ENCODE results near the gene TLK2. TPM values are rescaled to one million over a fixed set of nuclear protein-coding genes. Genes with fewer than 3 reads are reported as not detected.

TLK2 gene
- total and polyA plus RNA-seq, 2 experiments from 2014 or later: 19.6 to 56.1 TPM

DNA sequence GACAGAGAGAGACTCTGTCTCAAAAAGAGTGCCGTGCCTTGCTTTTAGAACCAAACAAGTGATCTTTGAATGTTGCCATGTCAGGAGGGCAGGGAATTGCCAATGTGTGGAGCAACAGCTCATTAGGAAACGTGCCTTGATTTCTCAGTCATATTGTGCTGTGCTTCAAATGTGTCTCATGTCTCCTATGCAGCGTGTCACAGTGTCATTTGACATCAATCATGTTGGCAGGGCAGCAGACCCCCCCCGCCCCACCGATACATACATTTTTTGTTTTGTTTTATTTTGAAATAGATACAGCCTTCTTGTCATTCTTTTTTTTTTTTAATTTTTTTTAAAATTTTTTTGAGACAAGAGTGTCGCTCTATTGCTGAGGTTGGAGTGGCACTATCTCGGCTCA, 170.9 kb downstream of the TLK2 start:
- Histone ChIP-seq H2AFZ (no peak overlapping the region), H3K27ac (ENCODE audit: low read depth) (no peak overlapping the region), H3K27me3 (ENCODE audit: insufficient read depth) (peaks cover 8% of the 10 kb centered on the region; the same call in 1 of the 2 replicates), H3K4me1 (ENCODE audit: insufficient read depth) (peaks cover 20% of the 10 kb centered on the region), H3K4me2 (no peak overlapping the region), H3K9me2 (ENCODE audit: insufficient read depth) (no peaks in the 10 kb centered on the region), H3K4me3 (no peak overlapping the region), H3K36me3 (ENCODE audit: insufficient read depth) (no peaks in the 10 kb centered on the region), H4K20me1 (replicated peaks; ENCODE audit: insufficient read depth) (no peaks in the 10 kb centered on the region; the same call in 1 of the 2 replicates), H3F3A (replicated peaks; ENCODE audit: low read depth) (0 out of 2 replicates have a peak, but pooled peaks cover 8% of the 10 kb centered on the region), H3K79me2 (replicated peaks; ENCODE audit: insufficient read depth) (no peaks in the 10 kb centered on the region; the same call in 1 of the 2 replicates)
- no peak overlapping the region for H3K4me3 Mint-ChIP-seq
- ATAC-seq: no peak
- DNase-seq (ENCODE audit: low spot score): no peak
- H3K27ac Mint-ChIP-seq: no peak overlapping the region
- peaks cover 2% of the 10 kb centered on the region; the same call in 1 of the 3 replicates for H3K36me3 Mint-ChIP-seq (ENCODE audit: low read depth)
- no peak for TF ChIP-seq NANOG (IDR thresholded peaks at IDR 0.05; ENCODE audit: borderline replicate concordance)
- TF ChIP-seq CREB1 (CRISPR knock-in tag; IDR thresholded peaks at IDR 0.05; ENCODE audit: low read depth): no peak
- TF ChIP-seq, protein P1, sequence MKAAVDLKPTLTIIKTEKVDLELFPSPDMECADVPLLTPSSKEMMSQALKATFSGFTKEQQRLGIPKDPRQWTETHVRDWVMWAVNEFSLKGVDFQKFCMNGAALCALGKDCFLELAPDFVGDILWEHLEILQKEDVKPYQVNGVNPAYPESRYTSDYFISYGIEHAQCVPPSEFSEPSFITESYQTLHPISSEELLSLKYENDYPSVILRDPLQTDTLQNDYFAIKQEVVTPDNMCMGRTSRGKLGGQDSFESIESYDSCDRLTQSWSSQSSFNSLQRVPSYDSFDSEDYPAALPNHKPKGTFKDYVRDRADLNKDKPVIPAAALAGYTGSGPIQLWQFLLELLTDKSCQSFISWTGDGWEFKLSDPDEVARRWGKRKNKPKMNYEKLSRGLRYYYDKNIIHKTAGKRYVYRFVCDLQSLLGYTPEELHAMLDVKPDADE (IDR thresholded peaks at IDR 0.05): no peak
- no peak for TF ChIP-seq POLR2AphosphoS5 (IDR thresholded peaks at IDR 0.05; ENCODE audit: low read depth)
- TF ChIP-seq EZH2 (IDR thresholded peaks at IDR 0.05; ENCODE audit: low read depth, unreplicated experiment): no peak
- TF ChIP-seq, protein P2, sequence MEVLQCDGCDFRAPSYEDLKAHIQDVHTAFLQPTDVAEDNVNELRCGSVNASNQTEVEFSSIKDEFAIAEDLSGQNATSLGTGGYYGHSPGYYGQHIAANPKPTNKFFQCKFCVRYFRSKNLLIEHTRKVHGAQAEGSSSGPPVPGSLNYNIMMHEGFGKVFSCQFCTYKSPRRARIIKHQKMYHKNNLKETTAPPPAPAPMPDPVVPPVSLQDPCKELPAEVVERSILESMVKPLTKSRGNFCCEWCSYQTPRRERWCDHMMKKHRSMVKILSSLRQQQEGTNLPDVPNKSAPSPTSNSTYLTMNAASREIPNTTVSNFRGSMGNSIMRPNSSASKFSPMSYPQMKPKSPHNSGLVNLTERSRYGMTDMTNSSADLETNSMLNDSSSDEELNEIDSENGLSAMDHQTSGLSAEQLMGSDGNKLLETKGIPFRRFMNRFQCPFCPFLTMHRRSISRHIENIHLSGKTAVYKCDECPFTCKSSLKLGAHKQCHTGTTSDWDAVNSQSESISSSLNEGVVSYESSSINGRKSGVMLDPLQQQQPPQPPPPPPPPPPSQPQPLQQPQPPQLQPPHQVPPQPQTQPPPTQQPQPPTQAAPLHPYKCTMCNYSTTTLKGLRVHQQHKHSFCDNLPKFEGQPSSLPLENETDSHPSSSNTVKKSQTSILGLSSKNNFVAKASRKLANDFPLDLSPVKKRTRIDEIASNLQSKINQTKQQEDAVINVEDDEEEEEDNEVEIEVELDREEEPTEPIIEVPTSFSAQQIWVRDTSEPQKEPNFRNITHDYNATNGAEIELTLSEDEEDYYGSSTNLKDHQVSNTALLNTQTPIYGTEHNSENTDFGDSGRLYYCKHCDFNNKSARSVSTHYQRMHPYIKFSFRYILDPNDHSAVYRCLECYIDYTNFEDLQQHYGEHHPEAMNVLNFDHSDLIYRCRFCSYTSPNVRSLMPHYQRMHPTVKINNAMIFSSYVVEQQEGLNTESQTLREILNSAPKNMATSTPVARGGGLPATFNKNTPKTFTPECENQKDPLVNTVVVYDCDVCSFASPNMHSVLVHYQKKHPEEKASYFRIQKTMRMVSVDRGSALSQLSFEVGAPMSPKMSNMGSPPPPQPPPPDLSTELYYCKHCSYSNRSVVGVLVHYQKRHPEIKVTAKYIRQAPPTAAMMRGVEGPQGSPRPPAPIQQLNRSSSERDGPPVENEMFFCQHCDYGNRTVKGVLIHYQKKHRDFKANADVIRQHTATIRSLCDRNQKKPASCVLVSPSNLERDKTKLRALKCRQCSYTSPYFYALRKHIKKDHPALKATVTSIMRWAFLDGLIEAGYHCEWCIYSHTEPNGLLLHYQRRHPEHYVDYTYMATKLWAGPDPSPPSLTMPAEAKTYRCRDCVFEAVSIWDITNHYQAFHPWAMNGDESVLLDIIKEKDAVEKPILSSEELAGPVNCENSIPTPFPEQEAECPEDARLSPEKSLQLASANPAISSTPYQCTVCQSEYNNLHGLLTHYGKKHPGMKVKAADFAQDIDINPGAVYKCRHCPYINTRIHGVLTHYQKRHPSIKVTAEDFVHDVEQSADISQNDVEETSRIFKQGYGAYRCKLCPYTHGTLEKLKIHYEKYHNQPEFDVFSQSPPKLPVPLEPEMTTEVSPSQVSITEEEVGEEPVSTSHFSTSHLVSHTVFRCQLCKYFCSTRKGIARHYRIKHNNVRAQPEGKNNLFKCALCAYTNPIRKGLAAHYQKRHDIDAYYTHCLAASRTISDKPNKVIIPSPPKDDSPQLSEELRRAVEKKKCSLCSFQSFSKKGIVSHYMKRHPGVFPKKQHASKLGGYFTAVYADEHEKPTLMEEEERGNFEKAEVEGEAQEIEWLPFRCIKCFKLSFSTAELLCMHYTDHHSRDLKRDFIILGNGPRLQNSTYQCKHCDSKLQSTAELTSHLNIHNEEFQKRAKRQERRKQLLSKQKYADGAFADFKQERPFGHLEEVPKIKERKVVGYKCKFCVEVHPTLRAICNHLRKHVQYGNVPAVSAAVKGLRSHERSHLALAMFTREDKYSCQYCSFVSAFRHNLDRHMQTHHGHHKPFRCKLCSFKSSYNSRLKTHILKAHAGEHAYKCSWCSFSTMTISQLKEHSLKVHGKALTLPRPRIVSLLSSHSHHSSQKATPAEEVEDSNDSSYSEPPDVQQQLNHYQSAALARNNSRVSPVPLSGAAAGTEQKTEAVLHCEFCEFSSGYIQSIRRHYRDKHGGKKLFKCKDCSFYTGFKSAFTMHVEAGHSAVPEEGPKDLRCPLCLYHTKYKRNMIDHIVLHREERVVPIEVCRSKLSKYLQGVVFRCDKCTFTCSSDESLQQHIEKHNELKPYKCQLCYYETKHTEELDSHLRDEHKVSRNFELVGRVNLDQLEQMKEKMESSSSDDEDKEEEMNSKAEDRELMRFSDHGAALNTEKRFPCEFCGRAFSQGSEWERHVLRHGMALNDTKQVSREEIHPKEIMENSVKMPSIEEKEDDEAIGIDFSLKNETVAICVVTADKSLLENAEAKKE (CRISPR knock-in tag; IDR thresholded peaks at IDR 0.05): no peak
- no peak for TF ChIP-seq ZNF331 (CRISPR knock-in tag; IDR thresholded peaks at IDR 0.05; ENCODE audit: low read depth)
- TF ChIP-seq EZH2phosphoT487 (IDR thresholded peaks at IDR 0.05; ENCODE audit: unreplicated experiment): no peak
- TF ChIP-seq JUNB (IDR thresholded peaks at IDR 0.05; ENCODE audit: unreplicated experiment): no peak
- no peak for TF ChIP-seq CTCF (conservative IDR thresholded peaks at IDR 0.05; ENCODE audit: low read depth in 2 of 2)
- TF ChIP-seq ZNF114 (CRISPR knock-in tag; IDR thresholded peaks at IDR 0.05): no peak
- TF ChIP-seq, protein P3, sequence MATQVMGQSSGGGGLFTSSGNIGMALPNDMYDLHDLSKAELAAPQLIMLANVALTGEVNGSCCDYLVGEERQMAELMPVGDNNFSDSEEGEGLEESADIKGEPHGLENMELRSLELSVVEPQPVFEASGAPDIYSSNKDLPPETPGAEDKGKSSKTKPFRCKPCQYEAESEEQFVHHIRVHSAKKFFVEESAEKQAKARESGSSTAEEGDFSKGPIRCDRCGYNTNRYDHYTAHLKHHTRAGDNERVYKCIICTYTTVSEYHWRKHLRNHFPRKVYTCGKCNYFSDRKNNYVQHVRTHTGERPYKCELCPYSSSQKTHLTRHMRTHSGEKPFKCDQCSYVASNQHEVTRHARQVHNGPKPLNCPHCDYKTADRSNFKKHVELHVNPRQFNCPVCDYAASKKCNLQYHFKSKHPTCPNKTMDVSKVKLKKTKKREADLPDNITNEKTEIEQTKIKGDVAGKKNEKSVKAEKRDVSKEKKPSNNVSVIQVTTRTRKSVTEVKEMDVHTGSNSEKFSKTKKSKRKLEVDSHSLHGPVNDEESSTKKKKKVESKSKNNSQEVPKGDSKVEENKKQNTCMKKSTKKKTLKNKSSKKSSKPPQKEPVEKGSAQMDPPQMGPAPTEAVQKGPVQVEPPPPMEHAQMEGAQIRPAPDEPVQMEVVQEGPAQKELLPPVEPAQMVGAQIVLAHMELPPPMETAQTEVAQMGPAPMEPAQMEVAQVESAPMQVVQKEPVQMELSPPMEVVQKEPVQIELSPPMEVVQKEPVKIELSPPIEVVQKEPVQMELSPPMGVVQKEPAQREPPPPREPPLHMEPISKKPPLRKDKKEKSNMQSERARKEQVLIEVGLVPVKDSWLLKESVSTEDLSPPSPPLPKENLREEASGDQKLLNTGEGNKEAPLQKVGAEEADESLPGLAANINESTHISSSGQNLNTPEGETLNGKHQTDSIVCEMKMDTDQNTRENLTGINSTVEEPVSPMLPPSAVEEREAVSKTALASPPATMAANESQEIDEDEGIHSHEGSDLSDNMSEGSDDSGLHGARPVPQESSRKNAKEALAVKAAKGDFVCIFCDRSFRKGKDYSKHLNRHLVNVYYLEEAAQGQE (IDR thresholded peaks at IDR 0.05; ENCODE audit: unreplicated experiment): no peak
- TF ChIP-seq STAT1 (IDR thresholded peaks at IDR 0.05; ENCODE audit: unreplicated experiment): no peak
- peaks cover 19% of the 10 kb centered on the region for H3K27me3 Mint-ChIP-seq (ENCODE audit: insufficient read depth, low read depth, poor library complexity)
- H3K9me3 Mint-ChIP-seq: peaks cover 2% of the 10 kb centered on the region; the same call in 2 of the 3 replicates
- peaks cover 33% of the 10 kb centered on the region for H3K4me1 Mint-ChIP-seq
